ENCODE measurements around the gene PRPF40B. TPM values are rescaled to one million over a fixed set of nuclear protein-coding genes. Genes with fewer than 3 reads are reported as not detected.

PRPF40B gene
- total RNA-seq, 3 donors from 2014 or later = 10.4 to 34.0 (median 32.8) TPM

GRCh38 chr12:49689237-49689636 lies 65.9 kb downstream of the PRPF40B start:
- intact Hi-C loops (cut with DNase I; ENCODE audit: low total_unique reads) = no loop called here
- TF ChIP-seq POLR2A (IDR thresholded peaks at IDR 0.05) = no peak
- TF ChIP-seq CTCF (IDR thresholded peaks at IDR 0.05) = no peak
- no peak for TF ChIP-seq POLR2AphosphoS5 (IDR thresholded peaks at IDR 0.05)
- no peak for DNase-seq (ENCODE audit: low spot score in 2 of 2)
- Histone ChIP-seq H3K27me3 (no peaks in the 10 kb centered on the region), H3K36me3 (no peaks in the 10 kb centered on the region), H3K4me3 (no peak overlapping the region), H3K4me1 (no peaks in the 10 kb centered on the region), H3K27ac (no peak overlapping the region), H3K9me3 (no peaks in the 10 kb centered on the region)

- Histone ChIP-seq H3K4me1 (no peaks in the 10 kb centered on the region), H3K36me3 (no peaks in the 10 kb centered on the region), H3K4me3 (no peak overlapping the region), H3K27me3 (no peaks in the 10 kb centered on the region), H3K27ac (no peak overlapping the region), H3K9me3 (no peaks in the 10 kb centered on the region)
- DNase-seq (ENCODE audit: low spot score in 2 of 2) = no peak
- intact Hi-C loops (cut with DNase I; ENCODE audit: low total_unique reads) = no loop called here
- TF ChIP-seq CTCF (IDR thresholded peaks at IDR 0.05) = no peak
- TF ChIP-seq POLR2A (IDR thresholded peaks at IDR 0.05) = no peak
- TF ChIP-seq POLR2AphosphoS5 (IDR thresholded peaks at IDR 0.05) = no peak
These were observed 66.4 kb downstream of the PRPF40B start for GRCh38 chr12:49689785-49690184.

DNA sequence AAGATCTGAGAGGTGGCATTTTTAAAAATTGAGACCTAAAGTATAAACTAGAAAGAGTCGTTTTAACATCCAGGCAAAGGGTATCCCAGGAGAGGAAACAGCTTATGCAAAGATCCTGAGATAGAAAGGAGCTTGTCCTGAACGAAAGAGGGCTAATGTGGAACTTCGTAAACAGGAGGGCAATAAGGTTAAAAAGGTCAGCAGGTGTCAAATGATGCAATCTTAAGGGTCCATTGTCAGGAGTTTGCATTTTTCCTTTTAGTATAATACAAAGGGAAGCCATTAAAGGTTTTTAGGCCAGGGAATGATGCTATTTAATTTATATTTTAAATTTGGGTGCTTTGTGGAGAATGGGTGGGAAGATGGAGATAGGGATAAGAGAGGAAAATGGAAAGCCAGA lies 69.5 kb downstream of the PRPF40B start:
- Histone ChIP-seq H3K27me3 (no peaks in the 10 kb centered on the region), H3K36me3 (no peaks in the 10 kb centered on the region), H3K4me3 (no peak overlapping the region), H3K4me1 (no peaks in the 10 kb centered on the region), H3K9me3 (no peaks in the 10 kb centered on the region), H3K27ac (no peak overlapping the region)
- TF ChIP-seq POLR2A (IDR thresholded peaks at IDR 0.05) = no peak
- no peak for TF ChIP-seq CTCF (IDR thresholded peaks at IDR 0.05)
- TF ChIP-seq POLR2AphosphoS5 (IDR thresholded peaks at IDR 0.05) = no peak
- intact Hi-C loops (cut with DNase I; ENCODE audit: low total_unique reads) = no loop called here
- DNase-seq (ENCODE audit: low spot score in 2 of 2) = no peak

GRCh38 chr12:49693931-49694444 lies 70.6 kb downstream of the PRPF40B start:
- no peaks in the 10 kb centered on the region for H3K27me3 ChIP-seq
- TF ChIP-seq POLR2AphosphoS5 (IDR thresholded peaks at IDR 0.05) = no peak
- no peak for DNase-seq (ENCODE audit: low spot score in 2 of 2)
- H3K27ac ChIP-seq = no peak overlapping the region
- intact Hi-C loops (cut with DNase I; ENCODE audit: low total_unique reads) = no loop called here
- no peaks in the 10 kb centered on the region for H3K36me3 ChIP-seq
- peaks cover 0 to 3% of the 10 kb centered on the region in 2 donors for H3K4me1 ChIP-seq
- H3K4me3 ChIP-seq = no peak overlapping the region
- no peaks in the 10 kb centered on the region for H3K9me3 ChIP-seq

Other genes with a start within 250 kb of the PRPF40B start
- gene KCNH3, start 84.5 kb upstream of the PRPF40B start, total RNA-seq = 1 to 10 TPM in 1 of 3 donors, under 1 TPM in 1, not detected in 1; 0.66 to 1.3 TPM
- gene MCRS1, start 55.4 kb upstream of the PRPF40B start, total RNA-seq = 10 to 100 TPM; 37.6 to 52.4 (median 52.1) TPM
- gene FAM186B, start 17.9 kb upstream of the PRPF40B start, total RNA-seq = under 1 TPM; 0.59 to 0.98 (median 0.96) TPM
- 10 to 100 TPM in 2 of 3 donors, 1 to 10 TPM in 1; 9.8 to 13.8 (median 13.3) TPM for gene FMNL3, start 83.8 kb downstream of the PRPF40B start, total RNA-seq
- gene TMBIM6, start 118.0 kb downstream of the PRPF40B start, total RNA-seq = 100 to 1,000 TPM; 364 to 620 (median 409) TPM
- 10 to 100 TPM; 11.4 to 15.8 (median 12.1) TPM for gene NCKAP5L, start 204.9 kb downstream of the PRPF40B start, total RNA-seq
- gene BCDIN3D, start 219.5 kb downstream of the PRPF40B start, total RNA-seq = 1 to 10 TPM; 2.2 to 6.0 (median 3.9) TPM

Data from breast epithelium (tissue), 4 donors.